ENCODE measurements around the gene PILRB.
"Not testable (repeated sequence)": the region's sequence is repeated elsewhere in the genome, so short reads cannot be mapped to it uniquely, and the experiment has no call there.

The PILRB gene

DNA sequence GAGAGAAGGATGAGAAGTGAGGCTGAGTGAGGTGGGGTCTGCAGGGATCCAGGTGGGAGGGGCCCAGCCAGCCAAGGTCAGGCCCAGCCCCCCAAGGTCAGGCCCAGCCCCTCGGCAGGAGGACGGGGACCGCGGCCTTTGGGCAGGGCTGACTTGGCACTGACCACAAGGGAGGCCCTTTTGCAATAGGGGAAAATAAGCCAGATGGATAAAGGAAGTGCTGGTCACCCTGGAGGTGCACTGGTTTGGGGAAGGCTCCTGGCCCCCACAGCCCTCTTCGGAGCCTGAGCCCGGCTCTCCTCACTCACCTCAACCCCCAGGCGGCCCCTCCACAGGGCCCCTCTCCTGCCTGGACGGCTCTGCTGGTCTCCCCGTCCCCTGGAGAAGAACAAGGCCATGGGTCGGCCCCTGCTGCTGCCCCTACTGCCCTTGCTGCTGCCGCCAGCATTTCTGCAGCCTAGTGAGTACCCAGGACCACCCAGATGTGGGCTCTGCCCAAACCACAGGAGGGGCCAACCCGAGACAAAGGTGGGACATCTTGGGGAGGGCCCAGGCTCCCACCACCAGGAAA lies 15.4 kb downstream of the PILRB start, which contains the start of gene PILRA:
PILRA (plus strand) TSS at position 227 of the 571 bp plus-strand sequence; CDS start at position 397, 170 bp downstream.
- Histone ChIP-seq H3K27me3 (ENCODE audit: insufficient read depth, poor library complexity, severe bottlenecking) (no peaks in the 10 kb centered on the region), H3K4me1 (ENCODE audit: insufficient read depth, poor library complexity, severe bottlenecking) (no peaks in the 10 kb centered on the region), H3K4me3 (ENCODE audit: severe bottlenecking) (no peak within 1 kb of the TSS), H3K27ac (ENCODE audit: poor library complexity, severe bottlenecking) (no peak within 1 kb of the TSS), H3K36me3 (ENCODE audit: low read depth) (no peaks in the 10 kb centered on the region), H3K9me3 (ENCODE audit: severe bottlenecking) (no peaks in the 10 kb centered on the region)
- TF ChIP-seq, protein P1, sequence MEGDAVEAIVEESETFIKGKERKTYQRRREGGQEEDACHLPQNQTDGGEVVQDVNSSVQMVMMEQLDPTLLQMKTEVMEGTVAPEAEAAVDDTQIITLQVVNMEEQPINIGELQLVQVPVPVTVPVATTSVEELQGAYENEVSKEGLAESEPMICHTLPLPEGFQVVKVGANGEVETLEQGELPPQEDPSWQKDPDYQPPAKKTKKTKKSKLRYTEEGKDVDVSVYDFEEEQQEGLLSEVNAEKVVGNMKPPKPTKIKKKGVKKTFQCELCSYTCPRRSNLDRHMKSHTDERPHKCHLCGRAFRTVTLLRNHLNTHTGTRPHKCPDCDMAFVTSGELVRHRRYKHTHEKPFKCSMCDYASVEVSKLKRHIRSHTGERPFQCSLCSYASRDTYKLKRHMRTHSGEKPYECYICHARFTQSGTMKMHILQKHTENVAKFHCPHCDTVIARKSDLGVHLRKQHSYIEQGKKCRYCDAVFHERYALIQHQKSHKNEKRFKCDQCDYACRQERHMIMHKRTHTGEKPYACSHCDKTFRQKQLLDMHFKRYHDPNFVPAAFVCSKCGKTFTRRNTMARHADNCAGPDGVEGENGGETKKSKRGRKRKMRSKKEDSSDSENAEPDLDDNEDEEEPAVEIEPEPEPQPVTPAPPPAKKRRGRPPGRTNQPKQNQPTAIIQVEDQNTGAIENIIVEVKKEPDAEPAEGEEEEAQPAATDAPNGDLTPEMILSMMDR (IDR thresholded peaks at IDR 0.05; ENCODE audit: poor library complexity, severe bottlenecking), result no peak
- DNase-seq (ENCODE audit: low spot score), result no peak
- no peak for ATAC-seq (ENCODE audit: low read depth)

DNA sequence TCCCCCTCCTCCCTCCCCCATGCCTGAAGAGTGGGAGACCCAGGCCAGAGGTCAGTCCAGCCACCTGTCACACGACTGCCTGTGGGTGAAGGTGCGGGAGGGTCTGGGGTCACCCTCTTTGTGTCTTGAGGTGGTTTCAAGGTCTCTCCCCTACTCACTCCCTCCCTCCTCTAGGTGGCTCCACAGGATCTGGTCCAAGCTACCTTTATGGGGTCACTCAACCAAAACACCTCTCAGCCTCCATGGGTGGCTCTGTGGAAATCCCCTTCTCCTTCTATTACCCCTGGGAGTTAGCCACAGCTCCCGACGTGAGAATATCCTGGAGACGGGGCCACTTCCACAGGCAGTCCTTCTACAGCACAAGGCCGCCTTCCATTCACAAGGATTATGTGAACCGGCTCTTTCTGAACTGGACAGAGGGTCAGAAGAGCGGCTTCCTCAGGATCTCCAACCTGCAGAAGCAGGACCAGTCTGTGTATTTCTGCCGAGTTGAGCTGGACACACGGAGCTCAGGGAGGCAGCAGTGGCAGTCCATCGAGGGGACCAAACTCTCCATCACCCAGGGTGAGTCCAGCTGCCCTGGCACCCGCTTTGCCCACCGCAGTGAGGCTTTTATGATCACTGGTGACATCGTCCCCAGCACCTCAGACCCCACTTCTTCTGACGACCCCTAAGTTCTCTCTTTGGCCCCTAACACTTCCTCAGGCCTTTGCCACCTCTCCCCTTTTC lies 16.1 kb downstream of the PILRB start:
- not testable (repeated sequence) for H3K9me3 ChIP-seq (ENCODE audit: severe bottlenecking); H3K36me3 ChIP-seq (ENCODE audit: low read depth); H3K27ac ChIP-seq (ENCODE audit: poor library complexity, severe bottlenecking); DNase-seq (ENCODE audit: low spot score); H3K4me1 ChIP-seq (ENCODE audit: insufficient read depth, poor library complexity, severe bottlenecking); H3K27me3 ChIP-seq (ENCODE audit: insufficient read depth, poor library complexity, severe bottlenecking); ATAC-seq (ENCODE audit: low read depth); H3K4me3 ChIP-seq (ENCODE audit: severe bottlenecking)

DNA sequence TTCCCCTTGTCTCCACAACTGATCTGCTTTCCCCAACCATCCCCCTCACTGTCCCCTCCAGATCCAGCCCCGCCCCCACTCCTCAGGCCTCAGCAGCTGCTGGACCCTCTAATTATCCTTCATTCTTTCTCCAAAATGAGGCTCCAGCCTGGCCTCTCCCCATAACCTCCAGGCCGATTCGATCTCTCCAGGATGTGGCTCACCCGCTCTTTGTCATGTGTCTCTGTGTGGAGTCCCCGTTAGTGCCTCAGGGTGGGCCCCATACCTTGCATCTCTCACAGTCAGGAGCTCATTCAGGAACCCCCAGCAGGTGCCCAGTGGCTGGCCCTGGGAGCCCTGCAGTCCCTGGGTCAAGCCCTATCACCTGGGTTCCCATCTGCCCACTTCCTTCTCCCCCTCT lies 16.7 kb downstream of the PILRB start:
- no peak overlapping the region for H3K27ac ChIP-seq (ENCODE audit: poor library complexity, severe bottlenecking)
- ATAC-seq (ENCODE audit: low read depth), result no peak
- H3K4me1 ChIP-seq (ENCODE audit: insufficient read depth, poor library complexity, severe bottlenecking), result no peaks in the 10 kb centered on the region
- no peaks in the 10 kb centered on the region for H3K36me3 ChIP-seq (ENCODE audit: low read depth)
- DNase-seq (ENCODE audit: low spot score), result no peak
- no peaks in the 10 kb centered on the region for H3K27me3 ChIP-seq (ENCODE audit: insufficient read depth, poor library complexity, severe bottlenecking)
- TF ChIP-seq, protein P1 (IDR thresholded peaks at IDR 0.05; ENCODE audit: poor library complexity, severe bottlenecking), result no peak
- no peak overlapping the region for H3K4me3 ChIP-seq (ENCODE audit: severe bottlenecking)
- H3K9me3 ChIP-seq (ENCODE audit: severe bottlenecking), result no peaks in the 10 kb centered on the region

DNA sequence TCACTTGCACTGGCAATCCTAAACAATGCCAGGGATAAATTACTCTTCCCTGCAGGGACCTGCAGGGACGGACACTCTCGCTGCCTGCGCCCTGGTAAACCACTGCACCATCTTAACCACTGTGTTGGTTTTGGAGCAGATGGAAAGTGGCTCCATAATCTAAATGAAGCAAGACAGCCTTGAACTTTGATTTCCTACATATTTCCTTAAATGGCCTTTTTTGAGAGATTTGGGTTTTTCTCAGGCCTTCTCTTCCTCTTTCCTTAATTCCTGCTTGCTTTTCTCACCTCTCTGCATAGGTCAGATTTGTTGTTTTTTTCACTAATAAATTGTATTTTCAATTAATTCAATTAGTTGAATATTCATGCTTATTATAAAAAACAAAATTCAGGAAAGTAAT lies 18.1 kb downstream of the PILRB start:
- Histone ChIP-seq H3K36me3 (ENCODE audit: low read depth) (no peaks in the 10 kb centered on the region), H3K27me3 (ENCODE audit: insufficient read depth, poor library complexity, severe bottlenecking) (no peaks in the 10 kb centered on the region), H3K4me3 (ENCODE audit: severe bottlenecking) (no peak overlapping the region), H3K9me3 (ENCODE audit: severe bottlenecking) (no peaks in the 10 kb centered on the region), H3K27ac (ENCODE audit: poor library complexity, severe bottlenecking) (no peak overlapping the region), H3K4me1 (ENCODE audit: insufficient read depth, poor library complexity, severe bottlenecking) (no peaks in the 10 kb centered on the region)
- no peak for ATAC-seq (ENCODE audit: low read depth)
- TF ChIP-seq, protein P1 (IDR thresholded peaks at IDR 0.05; ENCODE audit: poor library complexity, severe bottlenecking), result no peak
- DNase-seq (ENCODE audit: low spot score), result no peak

DNA sequence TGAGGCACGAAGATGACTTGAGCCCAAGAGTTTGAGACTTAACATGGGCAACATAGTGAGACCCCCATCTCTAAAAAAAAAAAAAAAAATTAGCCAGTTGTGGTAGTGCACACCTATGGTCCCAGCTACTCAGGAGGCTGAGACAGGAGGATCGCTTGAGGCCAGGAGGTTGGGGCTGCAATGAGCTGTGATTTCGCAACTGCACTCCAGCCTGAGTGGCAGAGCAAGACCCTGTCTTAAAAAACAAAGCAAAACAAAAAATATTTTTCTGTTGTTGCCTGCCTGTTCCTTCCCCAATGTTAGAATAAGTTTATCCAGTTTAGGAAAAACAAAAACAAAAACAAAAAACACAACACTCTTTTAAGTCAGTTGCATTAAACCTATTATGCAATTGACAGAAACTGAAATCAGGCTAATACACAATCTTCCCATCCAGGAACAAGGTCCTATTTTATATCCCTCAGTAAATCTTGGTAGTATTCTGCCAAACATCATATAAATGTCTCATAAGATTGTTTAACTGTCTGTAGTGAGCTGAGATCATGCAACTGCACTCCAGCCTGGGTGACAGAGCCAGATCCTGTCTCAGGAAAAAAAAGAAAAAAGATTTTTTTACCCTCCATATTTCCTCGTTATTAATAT lies 20.3 kb downstream of the PILRB start:
- TF ChIP-seq, protein P1 (IDR thresholded peaks at IDR 0.05; ENCODE audit: poor library complexity, severe bottlenecking), result no peak
- Histone ChIP-seq H3K4me3 (ENCODE audit: severe bottlenecking) (no peak overlapping the region), H3K27me3 (ENCODE audit: insufficient read depth, poor library complexity, severe bottlenecking) (no peaks in the 10 kb centered on the region), H3K9me3 (ENCODE audit: severe bottlenecking) (no peaks in the 10 kb centered on the region), H3K27ac (ENCODE audit: poor library complexity, severe bottlenecking) (no peak overlapping the region), H3K36me3 (ENCODE audit: low read depth) (no peaks in the 10 kb centered on the region), H3K4me1 (ENCODE audit: insufficient read depth, poor library complexity, severe bottlenecking) (no peaks in the 10 kb centered on the region)
- DNase-seq (ENCODE audit: low spot score) (no peak), ATAC-seq (ENCODE audit: low read depth) (no peak)

Data from RWPE2 (cell line).